HUES6 (cell line): ENCODE measurements around the gene HRH2.
"Not testable (repeated sequence)": the region's sequence is repeated elsewhere in the genome, so short reads cannot be mapped to it uniquely, and the experiment has no call there.

ENCODE experiments used
- H3K27ac ChIP-seq: 2 replicates; pipeline ENCODE4 v1.7.0; 2013; ENCODE audit warnings: low read depth, mild to moderate bottlenecking, low read length, inconsistent platforms
- H3K27me3 ChIP-seq: 2 replicates; pipeline ENCODE4 v1.6.1; 2013; ENCODE audit warnings: low read length; ENCODE audit not compliant: control insufficient read depth, insufficient read depth
- H3K36me3 ChIP-seq: 2 replicates; pipeline ENCODE4 v1.6.1; 2013; ENCODE audit warnings: low read length; ENCODE audit not compliant: control insufficient read depth, insufficient read depth
- H3K4me1 ChIP-seq: 2 replicates; pipeline ENCODE4 v1.6.1; 2013; ENCODE audit warnings: low read length; ENCODE audit not compliant: control insufficient read depth, insufficient read depth
- H3K4me3 ChIP-seq: 2 replicates; pipeline ENCODE4 v1.5.1; 2013; ENCODE audit warnings: low read depth, low read length
- H3K9ac ChIP-seq: one replicate; pipeline ENCODE4 v1.6.1; 2013; ENCODE audit warnings: mild to moderate bottlenecking, low read length
- H3K9me3 ChIP-seq: 2 replicates; pipeline ENCODE4 v1.6.1; 2013; ENCODE audit warnings: low read depth, low read length; ENCODE audit not compliant: control insufficient read depth, insufficient read depth

Gene HRH2

GRCh38 chr5:175646251-175646650, 11.6 kb upstream of the HRH2 start:
- H3K9me3 ChIP-seq, result peaks cover 44% of the 10 kb centered on the region
- H3K4me1 ChIP-seq, result no peaks in the 10 kb centered on the region
- H3K9ac ChIP-seq, result no peak overlapping the region
- H3K36me3 ChIP-seq, result no peaks in the 10 kb centered on the region
- H3K27me3 ChIP-seq, result no peaks in the 10 kb centered on the region
- H3K4me3 ChIP-seq, result no peak overlapping the region
- no peak overlapping the region for H3K27ac ChIP-seq

- Histone ChIP-seq H3K4me1 (no peaks in the 10 kb centered on the region), H3K36me3 (no peaks in the 10 kb centered on the region), H3K27ac (no peak overlapping the region), H3K27me3 (no peaks in the 10 kb centered on the region), H3K4me3 (no peak overlapping the region), H3K9me3 (peaks cover 49% of the 10 kb centered on the region), H3K9ac (no peak overlapping the region)
These were observed 7.9 kb upstream of the HRH2 start for GRCh38 chr5:175649967-175650366.

- H3K4me3 ChIP-seq, H3K36me3 ChIP-seq, H3K27ac ChIP-seq, H3K4me1 ChIP-seq, H3K9ac ChIP-seq, H3K27me3 ChIP-seq: not testable (repeated sequence)
- H3K9me3 ChIP-seq, result peaks cover 49% of the 10 kb centered on the region
These were observed 7.3 kb upstream of the HRH2 start for GRCh38 chr5:175650430-175651205.

GRCh38 chr5:175652741-175653663, 4.9 kb upstream of the HRH2 start:
- Histone ChIP-seq H3K9ac (no peak overlapping the region), H3K9me3 (peaks cover 35% of the 10 kb centered on the region), H3K27ac (no peak overlapping the region), H3K4me1 (no peaks in the 10 kb centered on the region), H3K36me3 (no peaks in the 10 kb centered on the region), H3K27me3 (peaks cover 16% of the 10 kb centered on the region), H3K4me3 (no peak overlapping the region)

- H3K27me3 ChIP-seq, result peaks cover 24% of the 10 kb centered on the region
- H3K27ac ChIP-seq, result no peak overlapping the region
- peaks cover 28% of the 10 kb centered on the region for H3K9me3 ChIP-seq
- no peak overlapping the region for H3K4me3 ChIP-seq
- H3K4me1 ChIP-seq, result no peaks in the 10 kb centered on the region; the same call in 1 of the 2 replicates
- no peak overlapping the region for H3K9ac ChIP-seq
- H3K36me3 ChIP-seq, result no peaks in the 10 kb centered on the region
These were observed 4.1 kb upstream of the HRH2 start for GRCh38 chr5:175653763-175654162.

- no peaks in the 10 kb centered on the region; the same call in 1 of the 2 replicates for H3K4me1 ChIP-seq
- no peak overlapping the region for H3K4me3 ChIP-seq
- no peaks in the 10 kb centered on the region for H3K36me3 ChIP-seq
- H3K9me3 ChIP-seq, result peaks cover 22% of the 10 kb centered on the region
- H3K27me3 ChIP-seq, result peaks cover 28% of the 10 kb centered on the region
- no peak overlapping the region for H3K9ac ChIP-seq
- no peak overlapping the region for H3K27ac ChIP-seq
These were observed 3.5 kb upstream of the HRH2 start for GRCh38 chr5:175654339-175654738.

GRCh38 chr5:175654807-175655206, 3.1 kb upstream of the HRH2 start:
- Histone ChIP-seq H3K27ac (no peak overlapping the region), H3K9ac (no peak overlapping the region), H3K36me3 (no peaks in the 10 kb centered on the region), H3K9me3 (peaks cover 17% of the 10 kb centered on the region), H3K4me3 (no peak overlapping the region), H3K4me1 (no peaks in the 10 kb centered on the region; the same call in 1 of the 2 replicates), H3K27me3 (peaks cover 32% of the 10 kb centered on the region)

- no peaks in the 10 kb centered on the region for H3K36me3 ChIP-seq
- H3K4me1 ChIP-seq, result no peaks in the 10 kb centered on the region; the same call in 1 of the 2 replicates
- H3K27me3 ChIP-seq, result peaks cover 35% of the 10 kb centered on the region
- H3K27ac ChIP-seq, result no peak overlapping the region
- H3K4me3 ChIP-seq, result no peak overlapping the region
- H3K9me3 ChIP-seq, result peaks cover 11% of the 10 kb centered on the region
- H3K9ac ChIP-seq, result no peak overlapping the region
These were observed 2.5 kb upstream of the HRH2 start for GRCh38 chr5:175655411-175655810.

- no peaks in the 10 kb centered on the region for H3K36me3 ChIP-seq
- no peak overlapping the region for H3K27ac ChIP-seq
- H3K9ac ChIP-seq, result no peak overlapping the region
- H3K4me3 ChIP-seq, result peak overlapping the region; percentile 84
- no peaks in the 10 kb centered on the region; the same call in 1 of the 2 replicates for H3K4me1 ChIP-seq
- H3K9me3 ChIP-seq, result no peaks in the 10 kb centered on the region
- H3K27me3 ChIP-seq, result peaks cover 35% of the 10 kb centered on the region
These were observed 905 bp upstream of the HRH2 start for GRCh38 chr5:175656966-175657365.

GRCh38 chr5:175658299-175659145, 651 bp downstream of the HRH2 start:
- H3K9ac ChIP-seq, result peak overlapping the region; percentile 61
- H3K4me3 ChIP-seq, result peak overlapping the region; percentile 84
- H3K27me3 ChIP-seq, result peaks cover 35% of the 10 kb centered on the region
- no peaks in the 10 kb centered on the region for H3K9me3 ChIP-seq
- H3K4me1 ChIP-seq, result no peaks in the 10 kb centered on the region; the same call in none of the 2 replicates
- H3K27ac ChIP-seq, result no peak overlapping the region
- H3K36me3 ChIP-seq, result no peaks in the 10 kb centered on the region
